ENCODE data around the gene CASKIN2.
A peak's percentile ranks its signal among the peaks of the same experiment; 100 is the strongest.

The CASKIN2 gene

DNA sequence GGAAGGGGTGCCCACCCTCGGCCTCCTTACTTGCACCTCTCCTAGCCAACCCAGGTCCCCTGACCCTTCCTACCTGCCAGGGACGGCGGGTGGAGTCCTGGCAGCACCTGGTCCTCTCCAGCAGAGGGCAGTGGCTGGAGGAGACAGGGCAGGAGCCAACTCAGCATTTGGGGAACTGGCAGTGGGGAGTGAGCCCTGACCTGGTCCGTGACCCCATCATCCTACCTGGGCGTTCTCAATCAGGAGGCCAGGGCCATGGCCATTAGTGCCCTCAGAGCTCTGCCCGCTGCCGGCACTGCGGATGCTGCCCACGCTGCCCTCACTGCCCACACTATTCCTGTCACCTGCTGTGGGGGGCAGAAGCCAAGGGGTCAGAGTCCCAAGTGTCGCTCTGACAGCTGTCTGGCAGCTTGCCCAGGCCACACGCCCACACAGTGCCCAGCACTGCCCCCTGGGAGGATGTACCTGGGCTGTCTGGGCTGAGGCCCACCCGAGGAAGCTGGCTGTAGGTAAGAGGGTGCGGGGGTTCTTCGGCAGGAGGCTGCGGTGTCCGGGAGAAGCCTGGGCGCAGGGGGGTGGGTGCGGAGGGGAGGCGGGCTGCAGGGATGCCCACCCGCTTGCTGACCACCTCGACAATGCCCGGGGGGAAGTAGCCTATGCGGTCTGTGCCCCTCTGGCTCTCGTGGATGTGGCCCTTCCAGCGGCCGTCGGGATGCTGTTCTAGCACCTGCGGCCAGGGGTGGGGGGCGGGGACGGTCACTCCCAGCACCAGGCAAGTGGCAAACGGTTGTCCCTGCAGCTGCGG, 10.8 kb downstream of the CASKIN2 start:
- TF ChIP-seq CTCF (conservative IDR thresholded peaks at IDR 0.05; ENCODE audit: low read depth, low read length): peak; percentile 77
- DNase-seq (ENCODE audit: low read depth): no peak
- no peak overlapping the region for H3K4me3 ChIP-seq (ENCODE audit: low read length)

GRCh38 chr17:75503976-75504346, 11.4 kb downstream of the CASKIN2 start:
- TF ChIP-seq CTCF (conservative IDR thresholded peaks at IDR 0.05; ENCODE audit: low read depth, low read length): no peak
- no peak for DNase-seq (ENCODE audit: low read depth)
- H3K4me3 ChIP-seq (ENCODE audit: low read length): no peak overlapping the region

DNA sequence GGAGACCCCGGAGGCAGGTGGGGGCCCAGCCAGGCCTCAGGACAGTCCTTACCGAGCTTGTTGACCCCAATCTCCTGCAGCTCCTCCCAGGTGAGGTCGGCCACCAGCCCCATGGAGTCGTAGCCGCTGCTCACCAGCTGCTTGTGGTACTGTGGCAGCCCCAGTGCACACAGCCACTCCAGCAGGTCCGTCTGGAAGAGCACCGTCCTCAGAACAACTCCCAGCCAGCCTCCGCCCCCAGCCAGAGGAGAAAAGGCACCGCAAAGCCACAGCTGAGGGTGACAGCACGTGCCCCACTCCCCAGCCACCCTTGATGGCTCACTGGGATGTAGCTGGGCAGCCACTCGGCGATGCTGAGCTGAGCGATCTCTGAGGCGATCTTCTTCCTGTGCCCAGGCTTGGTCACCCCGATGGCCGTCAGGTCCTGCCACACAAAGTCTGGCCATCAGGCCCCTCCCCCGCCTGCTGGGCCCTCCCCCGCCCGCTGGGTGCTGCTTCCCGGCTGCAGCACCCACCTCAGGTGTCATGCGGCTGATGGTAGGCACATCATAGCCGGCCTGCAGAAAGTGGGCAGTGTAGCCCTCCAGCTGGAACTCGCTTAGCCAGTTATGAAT, 11.9 kb downstream of the CASKIN2 start:
- no peak overlapping the region for H3K4me3 ChIP-seq (ENCODE audit: low read length)
- no peak for TF ChIP-seq CTCF (conservative IDR thresholded peaks at IDR 0.05; ENCODE audit: low read depth, low read length)
- no peak for DNase-seq (ENCODE audit: low read depth)

GRCh38 chr17:75502721-75503329, 12.5 kb downstream of the CASKIN2 start:
- no peak for DNase-seq (ENCODE audit: low read depth)
- H3K4me3 ChIP-seq (ENCODE audit: low read length): no peak overlapping the region
- TF ChIP-seq CTCF (conservative IDR thresholded peaks at IDR 0.05; ENCODE audit: low read depth, low read length): no peak

DNA sequence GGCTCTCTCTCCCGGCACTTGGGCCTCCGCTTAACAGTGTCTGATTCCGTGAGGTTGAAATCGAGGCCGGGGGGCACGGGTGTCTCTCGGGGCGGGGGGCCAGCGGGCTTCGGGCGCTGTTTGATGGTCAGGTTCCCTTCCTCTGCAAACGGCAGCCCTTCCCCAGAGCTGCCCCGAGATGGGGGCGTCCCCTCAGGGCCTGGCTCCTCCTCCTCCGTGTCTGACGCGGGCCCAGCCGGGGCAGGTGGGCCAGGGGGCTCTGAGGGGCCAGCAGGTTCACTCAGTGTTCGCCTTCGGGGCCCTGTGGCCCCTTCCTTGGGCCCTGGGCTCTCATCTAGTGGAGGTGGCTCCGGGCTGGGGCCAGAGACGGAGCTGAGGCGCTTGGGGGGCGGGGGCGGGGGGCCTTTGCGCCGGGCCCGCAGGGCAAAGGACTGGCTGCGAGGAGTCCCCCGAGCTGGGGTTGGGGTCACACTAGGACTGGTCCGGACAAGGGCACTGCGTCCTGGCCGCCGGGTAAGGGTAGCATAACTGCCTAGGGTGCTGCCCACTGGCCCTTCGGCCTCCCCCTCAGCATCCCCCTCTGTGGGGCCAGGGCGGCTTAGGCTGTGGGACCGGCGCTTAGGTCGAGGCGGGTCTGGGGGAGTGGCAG, 13.1 kb downstream of the CASKIN2 start:
- TF ChIP-seq CTCF (conservative IDR thresholded peaks at IDR 0.05; ENCODE audit: low read depth, low read length): no peak

GRCh38 chr17:75501378-75502071, 13.8 kb downstream of the CASKIN2 start:
- no peak overlapping the region for H3K4me3 ChIP-seq (ENCODE audit: low read length)
- no peak for TF ChIP-seq CTCF (conservative IDR thresholded peaks at IDR 0.05; ENCODE audit: low read depth, low read length)

More for the DNA sequence above, 13.1 kb downstream of the CASKIN2 start:
- no peak for DNase-seq (ENCODE audit: low read depth)
- H3K4me3 ChIP-seq (ENCODE audit: low read length): no peak overlapping the region

More at GRCh38 chr17:75501378-75502071, 13.8 kb downstream of the CASKIN2 start:
- no peak for DNase-seq (ENCODE audit: low read depth)
